Natural killer cell (primary cell): ENCODE results near the gene ABHD17A. TPM values are rescaled to one million over a fixed set of nuclear protein-coding genes. Genes with fewer than 3 reads are reported as not detected.

ENCODE experiments used
- ATAC-seq, 3 donors: fragments of 150-1000 bp in 2 of 3; fragments of 200-7000 bp in 1 of 3; cut with Tn5 transposase; 1 replicate in 1 of 3; 2 replicates in 2 of 3; pipeline ENCODE4 v1.10.0; 2021; ENCODE audit warnings: mild to moderate bottlenecking in 2 of 3, moderate library complexity in 2 of 3
- DNase-seq, 2 donors: peaks; one replicate each; pipeline versions ENCODE4 v3.0.0 to v3.0.0-alpha.2; 2013 to 2021; ENCODE audit warnings: mixed read lengths in 1 of 2
- H3K27ac ChIP-seq: one replicate; pipeline ENCODE4 v1.5.1; 2013; ENCODE audit warnings: mild to moderate bottlenecking, low read length
- H3K27me3 ChIP-seq: one replicate; pipeline ENCODE4 v1.6.1; 2013; ENCODE audit warnings: low read length; ENCODE audit not compliant: control insufficient read depth, insufficient read depth
- H3K36me3 ChIP-seq: one replicate; pipeline ENCODE4 v1.6.1; 2013; ENCODE audit warnings: low read length; ENCODE audit not compliant: control insufficient read depth, insufficient read depth
- H3K4me1 ChIP-seq: one replicate; pipeline ENCODE4 v1.6.1; 2013; ENCODE audit warnings: low read length; ENCODE audit not compliant: control insufficient read depth, insufficient read depth
- H3K4me3 ChIP-seq: one replicate; pipeline ENCODE4 v1.5.1; 2013; ENCODE audit warnings: low read length
- H3K9me3 ChIP-seq: one replicate; pipeline ENCODE4 v1.6.1; 2013; ENCODE audit warnings: low read length; ENCODE audit not compliant: control insufficient read depth, insufficient read depth
- H3K27ac Mint-ChIP-seq, 2 donors: one replicate each; pipeline ENCODE4 v1.8.0; 2022; ENCODE audit warnings: mild to moderate bottlenecking in 2 of 2, mixed read lengths in 2 of 2, moderate library complexity in 1 of 2
- H3K27me3 Mint-ChIP-seq, 2 donors: one replicate each; pipeline ENCODE4 v1.8.0; 2022; ENCODE audit warnings: low read depth in 2 of 2, mixed read lengths in 2 of 2
- H3K36me3 Mint-ChIP-seq: one replicate; pipeline ENCODE4 v1.8.0; 2022; ENCODE audit warnings: mixed read lengths
- H3K4me1 Mint-ChIP-seq, 2 donors: one replicate each; pipeline ENCODE4 v1.8.0; 2022; ENCODE audit warnings: mixed read lengths in 2 of 2
- H3K4me3 Mint-ChIP-seq: one replicate; pipeline ENCODE4 v1.8.0; 2022; ENCODE audit warnings: mild to moderate bottlenecking, moderate library complexity, mixed read lengths
- H3K9me3 Mint-ChIP-seq, 2 donors: one replicate each; pipeline ENCODE4 v1.8.0; 2022; ENCODE audit warnings: mixed read lengths in 2 of 2
- CTCF ChIP-seq: fragments of 200-600 bp; IDR thresholded peaks from one replicate; pipeline ENCODE4 v1.8.0; 2022; ENCODE audit warnings: antibody characterized with exemption
- WGBS: methylation state at CpG from one replicate; pipeline ENCODE4 v1.1.7; 2013; ENCODE audit warnings: missing lambda C conversion rate; ENCODE audit not compliant: insufficient coverage; 5-methylcytosine and 5-hydroxymethylcytosine counted together
- intact Hi-C: fragments of 100-400 bp; cut with micrococcal nuclease; formaldehyde crosslinking; loops from one replicate; pipeline ENCODE4 v1.14.2; 2022
- total RNA-seq, 4 donors: library from RNA; stranded (reverse); fragments of 120-200 nt in 1 of 4; gene quantifications; one replicate each; pipeline versions ENCODE4 v1.2.3 to v1.2.4, GENCODE V29; 2013 to 2022

Gene ABHD17A
- total RNA-seq, 3 donors from 2014 or later (not counting 1 experiment from before 2014, with no cell fraction given): 554 to 652 (median 608) TPM

GRCh38 chr19:1871140-1871597, 14.1 kb downstream of the ABHD17A start:
- no peak for ATAC-seq
- TF ChIP-seq CTCF: no peak
- peaks cover 27% of the 10 kb centered on the region for H3K36me3 ChIP-seq
- peaks cover 37% of the 10 kb centered on the region for H3K4me1 ChIP-seq
- no peaks in the 10 kb centered on the region for H3K27me3 Mint-ChIP-seq
- WGBS: 95% methylated on average over 14 of the region's 15 CpGs
- no peak overlapping the region for H3K4me3 Mint-ChIP-seq
- no peak overlapping the region for H3K4me3 ChIP-seq
- no peak for DNase-seq
- no peaks in the 10 kb centered on the region for H3K9me3 Mint-ChIP-seq
- no peak overlapping the region for H3K27ac Mint-ChIP-seq
- H3K27ac ChIP-seq: no peak overlapping the region
- no peaks in the 10 kb centered on the region for H3K36me3 Mint-ChIP-seq
- no peaks in the 10 kb centered on the region for H3K27me3 ChIP-seq
- intact Hi-C loops: no loop called here
- no peaks in the 10 kb centered on the region for H3K9me3 ChIP-seq
- peaks cover 27 to 47% of the 10 kb centered on the region in 2 donors for H3K4me1 Mint-ChIP-seq

GRCh38 chr19:1868971-1869370, 16.3 kb downstream of the ABHD17A start:
- Mint-ChIP-seq H3K9me3 (no peaks in the 10 kb centered on the region), H3K36me3 (no peaks in the 10 kb centered on the region), H3K4me1 (peaks cover 8 to 33% of the 10 kb centered on the region in 2 donors), H3K27me3 (no peaks in the 10 kb centered on the region), H3K4me3 (no peak overlapping the region), H3K27ac (no peak overlapping the region)
- H3K4me3 ChIP-seq: no peak overlapping the region
- no peaks in the 10 kb centered on the region for H3K27me3 ChIP-seq
- intact Hi-C loops: no loop called here
- H3K36me3 ChIP-seq: peaks cover 26% of the 10 kb centered on the region
- no peak for TF ChIP-seq CTCF
- ATAC-seq (no peak), DNase-seq (no peak)
- H3K9me3 ChIP-seq: no peaks in the 10 kb centered on the region
- peaks cover 41% of the 10 kb centered on the region for H3K4me1 ChIP-seq
- H3K27ac ChIP-seq: no peak overlapping the region
- WGBS: 93% methylated on average over 7 of the region's 7 CpGs

- peaks cover 9% of the 10 kb centered on the region for H3K36me3 ChIP-seq
- no peak for ATAC-seq
- intact Hi-C loops: no loop called here
- H3K4me1 Mint-ChIP-seq: peaks cover 8 to 29% of the 10 kb centered on the region in 2 donors
- 94% methylated on average over 9 of the region's 9 CpGs for WGBS
- H3K4me1 ChIP-seq: peaks cover 27% of the 10 kb centered on the region
- no peak overlapping the region for H3K4me3 Mint-ChIP-seq
- no peaks in the 10 kb centered on the region for H3K9me3 ChIP-seq
- H3K27ac ChIP-seq: no peak overlapping the region
- no peak overlapping the region for H3K4me3 ChIP-seq
- H3K27me3 Mint-ChIP-seq: no peaks in the 10 kb centered on the region
- H3K36me3 Mint-ChIP-seq: no peaks in the 10 kb centered on the region
- no peaks in the 10 kb centered on the region for H3K27me3 ChIP-seq
- H3K27ac Mint-ChIP-seq: peak overlapping the region in 1 of 2 donors; percentile 48
- no peak for DNase-seq
- TF ChIP-seq CTCF: no peak
- no peaks in the 10 kb centered on the region for H3K9me3 Mint-ChIP-seq
These were observed 18.0 kb downstream of the ABHD17A start for GRCh38 chr19:1867349-1867724.

- H3K4me1 ChIP-seq: peaks cover 27% of the 10 kb centered on the region
- Mint-ChIP-seq H3K9me3 (no peaks in the 10 kb centered on the region), H3K27me3 (no peaks in the 10 kb centered on the region), H3K4me3 (no peak overlapping the region), H3K27ac (peak overlapping the region in 1 of 2 donors; percentile 48), H3K4me1 (peaks cover 14 to 34% of the 10 kb centered on the region in 2 donors), H3K36me3 (no peaks in the 10 kb centered on the region)
- no peak for ATAC-seq
- peaks cover 8% of the 10 kb centered on the region for H3K36me3 ChIP-seq
- H3K27ac ChIP-seq: no peak overlapping the region
- intact Hi-C loops: no loop called here
- 93% methylated on average over 8 of the region's 8 CpGs for WGBS
- no peak overlapping the region for H3K4me3 ChIP-seq
- no peak for TF ChIP-seq CTCF
- no peak for DNase-seq
- no peaks in the 10 kb centered on the region for H3K27me3 ChIP-seq
- no peaks in the 10 kb centered on the region for H3K9me3 ChIP-seq
These were observed 18.5 kb downstream of the ABHD17A start for GRCh38 chr19:1866693-1867348.
